Cardiac fibroblast (primary cell): ENCODE results near the gene SLC30A3.
"Not testable (repeated sequence)": the region's sequence is repeated elsewhere in the genome, so short reads cannot be mapped to it uniquely, and the experiment has no call there.

ENCODE experiments used
- DNase-seq, 2 donors: peaks; one replicate each; pipeline versions ENCODE4 v3.0.0 to v3.0.0-alpha.2; 2010; ENCODE audit warnings: low read depth in 2 of 2
- H3K4me3 ChIP-seq, 2 donors: replicated peaks in 1 of 2; 1 replicate in 1 of 2; 2 replicates in 1 of 2; pipeline ENCODE4 v1.5.1; 2011; ENCODE audit warnings: low read depth in 2 of 2, low read length in 2 of 2, mild to moderate bottlenecking in 2 of 2, moderate library complexity in 1 of 2
- TF ChIP-seq, protein P1 (sequence below): IDR thresholded peaks from one replicate; pipeline ENCODE4 v1.5.1; 2011; ENCODE audit warnings: low read depth, mild to moderate bottlenecking, low read length, inconsistent platforms

SLC30A3 gene

DNA sequence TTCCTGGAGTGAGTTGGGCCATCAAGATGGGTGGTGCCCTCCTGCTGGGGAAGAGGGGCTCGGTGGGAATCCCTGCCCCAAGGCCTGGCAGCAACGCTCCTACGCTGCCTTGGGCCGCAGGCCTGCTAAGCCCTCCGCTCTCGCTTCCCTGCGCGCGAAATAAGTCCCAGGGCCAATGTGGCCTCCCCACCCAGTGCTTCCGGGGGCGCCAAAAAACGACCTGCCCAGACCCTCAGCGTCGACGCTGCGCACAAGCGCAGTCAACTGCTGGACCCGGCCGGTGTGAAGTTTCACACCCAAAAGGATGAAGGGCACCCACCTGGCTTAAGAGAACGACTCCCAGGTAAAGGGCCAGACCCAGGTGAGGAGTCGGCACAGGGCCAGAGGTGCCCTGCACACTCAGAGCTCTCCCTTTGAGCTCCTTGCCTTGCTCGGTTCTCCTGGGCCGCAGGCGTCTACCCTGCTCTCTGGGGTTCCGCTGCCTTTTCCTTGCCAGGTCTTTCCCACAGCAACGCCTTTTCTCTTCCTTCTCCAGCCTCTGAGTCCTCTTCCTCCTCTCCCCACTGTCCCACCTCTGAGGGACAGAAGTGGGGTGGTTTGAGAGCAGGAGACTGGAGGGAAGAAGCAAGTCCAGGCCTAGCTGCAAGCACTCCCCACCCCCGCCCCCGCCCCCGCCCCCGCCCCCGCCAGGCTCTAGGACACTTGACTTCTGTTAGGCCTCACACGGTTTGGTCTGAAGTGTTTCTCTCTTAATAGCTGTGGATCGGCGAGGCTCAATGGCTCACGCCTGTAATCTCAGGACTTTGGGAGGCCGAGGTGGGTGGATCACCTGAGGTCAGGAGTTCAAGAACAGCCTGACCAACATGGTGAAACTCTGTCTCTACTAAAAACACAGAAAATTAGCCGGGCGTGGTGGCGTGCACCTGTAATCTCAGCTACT lies 12.6 kb upstream of the SLC30A3 start, which contains the start of gene DNAJC5G:
DNAJC5G (plus strand) TSS at position 223 of the 940 bp plus-strand sequence. CDS start 1,296 bp downstream, outside the sequence.
- no peak within 1 kb of the TSS for H3K4me3 ChIP-seq
- TF ChIP-seq, protein P1, sequence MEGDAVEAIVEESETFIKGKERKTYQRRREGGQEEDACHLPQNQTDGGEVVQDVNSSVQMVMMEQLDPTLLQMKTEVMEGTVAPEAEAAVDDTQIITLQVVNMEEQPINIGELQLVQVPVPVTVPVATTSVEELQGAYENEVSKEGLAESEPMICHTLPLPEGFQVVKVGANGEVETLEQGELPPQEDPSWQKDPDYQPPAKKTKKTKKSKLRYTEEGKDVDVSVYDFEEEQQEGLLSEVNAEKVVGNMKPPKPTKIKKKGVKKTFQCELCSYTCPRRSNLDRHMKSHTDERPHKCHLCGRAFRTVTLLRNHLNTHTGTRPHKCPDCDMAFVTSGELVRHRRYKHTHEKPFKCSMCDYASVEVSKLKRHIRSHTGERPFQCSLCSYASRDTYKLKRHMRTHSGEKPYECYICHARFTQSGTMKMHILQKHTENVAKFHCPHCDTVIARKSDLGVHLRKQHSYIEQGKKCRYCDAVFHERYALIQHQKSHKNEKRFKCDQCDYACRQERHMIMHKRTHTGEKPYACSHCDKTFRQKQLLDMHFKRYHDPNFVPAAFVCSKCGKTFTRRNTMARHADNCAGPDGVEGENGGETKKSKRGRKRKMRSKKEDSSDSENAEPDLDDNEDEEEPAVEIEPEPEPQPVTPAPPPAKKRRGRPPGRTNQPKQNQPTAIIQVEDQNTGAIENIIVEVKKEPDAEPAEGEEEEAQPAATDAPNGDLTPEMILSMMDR: no peak
- no peak for DNase-seq

GRCh38 chr2:27272537-27273522 lies 10.0 kb upstream of the SLC30A3 start:
- not testable (repeated sequence) for H3K4me3 ChIP-seq, DNase-seq

DNA sequence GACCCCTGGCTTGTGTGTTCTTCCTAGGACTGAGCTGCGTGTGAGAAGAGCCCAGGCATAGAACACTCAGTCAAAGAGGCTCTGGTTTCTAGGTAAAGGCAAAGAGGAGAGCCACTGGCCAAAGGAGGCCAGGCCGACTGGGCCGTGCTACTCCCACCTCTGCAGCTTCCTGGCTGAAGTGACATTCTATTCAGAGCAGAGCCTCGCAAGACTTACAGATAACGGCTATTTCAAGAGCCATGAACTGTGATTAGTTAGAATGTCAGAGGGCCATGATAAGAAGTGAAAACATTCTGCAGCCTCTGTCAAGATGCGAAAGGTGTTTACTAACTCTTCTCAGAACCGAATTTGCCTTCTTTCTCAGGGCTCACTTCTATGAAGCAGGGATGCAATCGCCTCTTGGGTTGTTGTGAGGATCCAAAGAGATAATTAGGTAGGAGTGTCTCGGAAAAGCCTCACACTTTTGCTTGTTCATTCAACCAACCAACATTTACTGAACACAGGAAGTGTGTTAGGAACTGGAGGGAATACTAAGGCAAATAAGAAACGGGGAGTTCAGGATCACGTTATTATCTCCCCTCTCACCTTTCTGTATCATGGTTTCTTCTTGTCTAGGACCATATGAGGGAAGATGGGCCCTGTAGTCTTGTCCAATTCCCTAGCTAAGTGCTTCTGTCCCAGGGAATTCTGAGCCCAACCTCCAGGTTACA lies 8.9 kb upstream of the SLC30A3 start:
- H3K4me3 ChIP-seq: no peak overlapping the region
- TF ChIP-seq, protein P1: no peak
- no peak for DNase-seq

- no peak for DNase-seq
- H3K4me3 ChIP-seq: no peak overlapping the region
- TF ChIP-seq, protein P1: no peak
Observed at GRCh38 chr2:27270670-27271069, 7.8 kb upstream of the SLC30A3 start.

- H3K4me3 ChIP-seq: no peak overlapping the region
- DNase-seq: no peak
- TF ChIP-seq, protein P1: no peak
Observed at GRCh38 chr2:27270131-27270530, 7.3 kb upstream of the SLC30A3 start.

DNA sequence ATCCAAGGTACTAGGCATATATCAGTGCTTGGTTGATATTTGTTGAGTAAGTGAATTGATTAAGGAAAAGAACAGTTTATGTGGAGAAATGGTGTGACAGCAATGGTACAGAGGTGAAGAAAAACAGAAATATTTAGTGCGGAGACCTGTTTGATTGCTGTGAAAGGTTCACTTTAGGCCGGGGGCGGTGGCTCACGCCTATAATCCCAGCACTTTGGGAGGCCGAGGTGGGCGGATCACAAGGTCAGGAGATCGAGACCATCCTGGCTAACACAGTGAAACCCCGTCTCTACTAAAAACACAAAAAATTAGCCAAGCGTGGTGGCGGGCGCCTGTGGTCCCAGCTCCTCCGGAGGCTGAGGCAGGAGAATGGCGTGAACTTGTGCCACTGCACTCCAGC lies 5.4 kb upstream of the SLC30A3 start:
- H3K4me3 ChIP-seq, DNase-seq: not testable (repeated sequence)

GRCh38 chr2:27265536-27265870 lies 2.7 kb upstream of the SLC30A3 start:
- H3K4me3 ChIP-seq: no peak overlapping the region
- no peak for DNase-seq
- TF ChIP-seq, protein P1: no peak
